Ectodermal cell (in vitro differentiated cells): ENCODE data around the gene MYH14.
"Not testable (repeated sequence)": the region's sequence is repeated elsewhere in the genome, so short reads cannot be mapped to it uniquely, and the experiment has no call there.

Experiments used
- H3K27ac ChIP-seq: 2 replicates; pipeline ENCODE4 v1.7.0; 2013; ENCODE audit warnings: mild to moderate bottlenecking, low read depth, low read length; ENCODE audit not compliant: insufficient read depth, poor library complexity, severe bottlenecking
- H3K27me3 ChIP-seq: 2 replicates; pipeline ENCODE4 v1.7.0; 2013; ENCODE audit warnings: mild to moderate bottlenecking, low read length; ENCODE audit not compliant: insufficient read depth, control insufficient read depth, poor library complexity, severe bottlenecking
- H3K36me3 ChIP-seq: one replicate; pipeline ENCODE4 v1.7.0; 2013; ENCODE audit warnings: low read length; ENCODE audit not compliant: control insufficient read depth, insufficient read depth
- H3K4me1 ChIP-seq: one replicate; pipeline ENCODE4 v1.7.0; 2013; ENCODE audit warnings: low read length; ENCODE audit not compliant: control insufficient read depth, insufficient read depth
- H3K4me3 ChIP-seq: 2 replicates; pipeline ENCODE4 v1.7.0; 2013; ENCODE audit warnings: low read depth, low read length, control low read depth; ENCODE audit not compliant: insufficient read depth
- H3K9me3 ChIP-seq: 2 replicates; pipeline ENCODE4 v1.7.0; 2013; ENCODE audit warnings: mild to moderate bottlenecking, low read length, moderate library complexity; ENCODE audit not compliant: control insufficient read depth
- WGBS, 2 experiments: methylation state at CpG; one replicate each; pipeline ENCODE4 v1.1.7; 2013; ENCODE audit warnings: missing lambda C conversion rate in 2 of 2; 5-methylcytosine and 5-hydroxymethylcytosine counted together

The MYH14 gene

GRCh38 chr19:50237493-50237892 is 34.1 kb downstream of the MYH14 start:
- H3K27me3 ChIP-seq, H3K4me3 ChIP-seq, H3K9me3 ChIP-seq, H3K4me1 ChIP-seq, H3K36me3 ChIP-seq, H3K27ac ChIP-seq: not testable (repeated sequence)
- 51 to 54% methylated on average over 11 of the region's 11 CpGs for WGBS, 2 experiments

- no peak overlapping the region for H3K4me3 ChIP-seq
- 86 to 88% methylated on average over 4 of the region's 4 CpGs for WGBS, 2 experiments
- no peaks in the 10 kb centered on the region for H3K9me3 ChIP-seq
- no peak overlapping the region for H3K27ac ChIP-seq
- H3K36me3 ChIP-seq = no peaks in the 10 kb centered on the region
- no peaks in the 10 kb centered on the region for H3K4me1 ChIP-seq
- no peaks in the 10 kb centered on the region for H3K27me3 ChIP-seq
Observed at GRCh38 chr19:50238043-50238442, 34.6 kb downstream of the MYH14 start.

- Histone ChIP-seq H3K27me3 (no peaks in the 10 kb centered on the region), H3K36me3 (no peaks in the 10 kb centered on the region), H3K9me3 (no peaks in the 10 kb centered on the region), H3K27ac (no peak overlapping the region), H3K4me3 (no peak overlapping the region), H3K4me1 (no peaks in the 10 kb centered on the region)
- 90 to 91% methylated on average over 11 of the region's 11 CpGs for WGBS, 2 experiments
Observed at GRCh38 chr19:50239921-50240590, 36.6 kb downstream of the MYH14 start.

GRCh38 chr19:50242581-50242980 is 39.2 kb downstream of the MYH14 start:
- H3K27me3 ChIP-seq = no peaks in the 10 kb centered on the region
- 93 to 94% methylated on average over 6 of the region's 6 CpGs for WGBS, 2 experiments
- no peaks in the 10 kb centered on the region for H3K9me3 ChIP-seq
- H3K4me3 ChIP-seq = no peak overlapping the region
- H3K36me3 ChIP-seq = no peaks in the 10 kb centered on the region
- no peaks in the 10 kb centered on the region for H3K4me1 ChIP-seq
- H3K27ac ChIP-seq = no peak overlapping the region

DNA sequence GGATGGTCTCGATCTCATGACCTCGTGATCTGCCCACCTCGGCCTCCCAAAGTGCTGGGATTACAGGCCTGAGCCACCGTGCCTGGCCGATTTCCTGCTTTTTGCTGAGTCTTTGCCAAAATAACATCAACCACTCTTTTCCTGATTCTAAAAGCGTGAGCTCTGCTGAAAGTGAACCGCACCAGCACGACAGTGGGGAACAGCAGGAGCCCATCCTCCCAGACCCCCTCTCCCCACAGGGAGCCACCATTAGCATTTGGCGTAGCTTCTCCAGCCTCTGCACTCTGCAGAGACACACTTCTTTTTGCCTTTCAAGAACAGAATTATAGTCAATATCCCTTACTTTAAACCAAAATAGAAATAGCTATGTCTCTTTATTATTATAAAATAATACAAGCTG is 41.3 kb downstream of the MYH14 start:
- H3K4me1 ChIP-seq = no peaks in the 10 kb centered on the region
- H3K36me3 ChIP-seq = no peaks in the 10 kb centered on the region
- H3K4me3 ChIP-seq = no peak overlapping the region
- H3K27me3 ChIP-seq = no peaks in the 10 kb centered on the region
- H3K9me3 ChIP-seq = peaks cover 3% of the 10 kb centered on the region
- no peak overlapping the region for H3K27ac ChIP-seq
- 62 to 68% methylated on average over 9 of the region's 9 CpGs for WGBS, 2 experiments

DNA sequence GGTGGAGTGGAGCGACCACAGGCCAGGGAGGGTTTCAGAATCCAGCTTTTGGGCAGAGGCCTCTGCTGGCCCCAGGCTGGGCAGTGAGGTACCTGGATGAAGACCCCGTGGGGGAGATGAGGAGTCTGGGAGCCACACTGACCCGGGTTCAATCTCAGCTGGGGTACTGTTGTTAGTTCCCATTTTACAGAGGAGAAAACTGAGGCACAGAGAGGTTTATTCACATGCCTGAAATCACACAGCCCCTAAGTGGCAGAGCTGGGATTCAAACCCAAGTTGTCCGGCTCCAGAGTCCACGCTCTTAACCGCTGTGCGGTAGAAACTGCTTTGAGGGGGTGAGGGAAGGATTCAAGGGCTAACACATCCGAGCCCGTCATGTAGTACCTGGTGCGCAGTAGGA is 45.0 kb downstream of the MYH14 start:
- WGBS, 2 experiments = 85 to 86% methylated on average over 10 of the region's 10 CpGs
- Histone ChIP-seq H3K4me1 (no peaks in the 10 kb centered on the region), H3K27me3 (no peaks in the 10 kb centered on the region), H3K36me3 (no peaks in the 10 kb centered on the region), H3K4me3 (no peak overlapping the region), H3K9me3 (peaks cover 6% of the 10 kb centered on the region), H3K27ac (no peak overlapping the region)

DNA sequence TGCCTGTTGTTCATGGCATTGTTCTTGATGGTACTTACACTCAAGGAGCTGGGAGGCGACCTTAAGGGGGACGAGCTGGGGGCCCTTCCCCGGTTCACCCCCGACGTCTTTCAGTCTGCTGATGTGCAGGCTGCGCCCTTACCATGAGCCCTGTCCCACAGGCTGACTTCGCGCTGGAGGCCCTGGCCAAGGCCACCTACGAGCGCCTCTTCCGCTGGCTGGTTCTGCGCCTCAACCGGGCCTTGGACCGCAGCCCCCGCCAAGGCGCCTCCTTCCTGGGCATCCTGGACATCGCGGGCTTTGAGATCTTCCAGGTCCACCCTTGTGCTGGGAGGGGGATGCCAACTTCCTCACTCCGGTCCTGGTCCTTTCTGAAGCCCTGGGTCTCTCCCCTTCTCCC is 45.4 kb downstream of the MYH14 start:
- no peaks in the 10 kb centered on the region for H3K36me3 ChIP-seq
- H3K4me3 ChIP-seq = no peak overlapping the region
- H3K27ac ChIP-seq = no peak overlapping the region
- H3K4me1 ChIP-seq = no peaks in the 10 kb centered on the region
- 91 to 93% methylated on average over 19 of the region's 19 CpGs for WGBS, 2 experiments
- H3K9me3 ChIP-seq = peaks cover 6% of the 10 kb centered on the region
- H3K27me3 ChIP-seq = no peaks in the 10 kb centered on the region

- Histone ChIP-seq H3K27me3 (no peaks in the 10 kb centered on the region), H3K4me1 (no peaks in the 10 kb centered on the region), H3K36me3 (no peaks in the 10 kb centered on the region), H3K9me3 (peaks cover 6% of the 10 kb centered on the region), H3K27ac (no peak overlapping the region), H3K4me3 (no peak overlapping the region)
- 75 to 76% methylated on average over 16 of the region's 16 CpGs for WGBS, 2 experiments
Observed at GRCh38 chr19:50249636-50250035, 46.2 kb downstream of the MYH14 start.

GRCh38 chr19:50250450-50251136 is 47.2 kb downstream of the MYH14 start:
- 86 to 87% methylated on average over 15 of the region's 15 CpGs for WGBS, 2 experiments
- H3K9me3 ChIP-seq = peaks cover 6% of the 10 kb centered on the region
- no peaks in the 10 kb centered on the region for H3K36me3 ChIP-seq

GRCh38 chr19:50252111-50252886 is 48.9 kb downstream of the MYH14 start:
- Histone ChIP-seq H3K9me3 (peaks cover 6% of the 10 kb centered on the region), H3K27me3 (no peaks in the 10 kb centered on the region), H3K4me1 (no peaks in the 10 kb centered on the region), H3K4me3 (no peak overlapping the region), H3K36me3 (no peaks in the 10 kb centered on the region), H3K27ac (no peak overlapping the region)
- WGBS, 2 experiments = 86 to 87% methylated on average over 23 of the region's 23 CpGs

More at GRCh38 chr19:50250450-50251136, 47.2 kb downstream of the MYH14 start:
- H3K4me3 ChIP-seq = no peak overlapping the region
- no peaks in the 10 kb centered on the region for H3K27me3 ChIP-seq
- H3K27ac ChIP-seq = no peak overlapping the region
- no peaks in the 10 kb centered on the region for H3K4me1 ChIP-seq
